HS-27A (cell line): ENCODE results near the gene ERAL1.
"Not testable (repeated sequence)": the region's sequence is repeated elsewhere in the genome, so short reads cannot be mapped to it uniquely, and the experiment has no call there.

ENCODE experiments used
- DNase-seq: peaks from one replicate; pipeline ENCODE4 v3.0.0-alpha.2; 2012; ENCODE audit warnings: low read depth, missing footprints

Gene ERAL1

GRCh38 chr17:28899212-28899815, 44.5 kb downstream of the ERAL1 start:
- no peak for DNase-seq

GRCh38 chr17:28900986-28901726, 46.3 kb downstream of the ERAL1 start:
- no peak for DNase-seq

GRCh38 chr17:28901866-28902818, 47.3 kb downstream of the ERAL1 start:
- DNase-seq: no peak

DNA sequence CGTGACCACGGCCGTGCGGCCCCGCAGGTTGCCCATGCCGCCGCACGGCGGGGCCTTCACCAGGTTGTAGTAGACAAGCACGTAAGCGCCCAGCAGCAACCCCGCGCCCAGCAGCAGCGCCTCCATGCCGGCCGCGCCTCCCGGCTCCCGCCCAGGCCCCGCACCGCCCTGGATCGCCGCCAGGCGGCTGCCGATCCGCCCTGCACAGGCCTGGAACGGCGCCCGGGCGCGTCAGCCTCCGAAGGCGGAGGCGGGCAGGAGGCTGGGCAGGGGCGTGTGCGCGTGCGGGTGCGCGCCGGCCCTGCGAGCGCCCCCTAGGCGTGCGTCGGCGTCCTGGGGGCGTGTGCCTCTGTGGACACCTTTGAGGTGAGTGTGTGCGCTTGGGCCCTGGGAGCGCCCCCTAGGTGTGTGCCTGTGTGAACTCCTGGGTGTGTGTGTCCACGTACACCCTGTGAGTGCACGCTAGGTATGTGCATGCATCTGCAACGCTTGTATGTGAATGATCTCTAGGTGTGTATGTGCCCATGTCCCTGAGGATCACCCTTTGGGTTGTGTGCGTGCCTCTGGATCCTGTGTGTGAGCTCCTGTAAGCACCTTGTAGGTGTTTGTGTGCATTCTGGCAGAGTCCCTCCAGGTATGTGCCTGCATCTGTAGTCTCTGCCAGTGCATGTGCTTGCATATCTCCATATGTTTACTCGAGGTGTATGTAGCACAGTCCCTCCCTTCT, 48.2 kb downstream of the ERAL1 start, which contains the start of gene DHRS13:
Gene DHRS13, minus strand, starts transcription at position 261 of the 727 bp plus-strand sequence. Its CDS starts 135 bp downstream, at position 126.
- DNase-seq: peak; percentile 45

- not testable (repeated sequence) for DNase-seq
Measured at GRCh38 chr17:28903546-28903841, 48.7 kb downstream of the ERAL1 start.

DNA sequence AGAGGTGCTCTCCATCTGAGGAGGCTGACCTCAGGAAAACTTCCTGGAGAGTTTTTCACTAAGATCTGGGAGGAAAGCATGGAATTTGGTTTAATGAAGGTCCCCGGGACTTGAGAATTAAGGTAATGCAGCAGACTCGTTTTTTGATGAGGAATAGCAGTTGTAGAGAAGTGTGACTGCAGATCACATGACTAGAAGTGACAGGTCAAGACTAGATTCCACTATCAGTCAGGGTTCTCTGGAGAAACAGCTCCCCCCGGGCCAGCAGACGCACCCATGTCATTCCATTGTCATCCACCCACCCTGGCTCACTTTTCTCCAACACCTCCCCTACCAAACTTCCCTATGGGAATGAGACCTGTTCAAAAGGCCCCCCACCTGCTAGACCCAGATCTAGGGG, 50.0 kb downstream of the ERAL1 start:
- DNase-seq: no peak

DNA sequence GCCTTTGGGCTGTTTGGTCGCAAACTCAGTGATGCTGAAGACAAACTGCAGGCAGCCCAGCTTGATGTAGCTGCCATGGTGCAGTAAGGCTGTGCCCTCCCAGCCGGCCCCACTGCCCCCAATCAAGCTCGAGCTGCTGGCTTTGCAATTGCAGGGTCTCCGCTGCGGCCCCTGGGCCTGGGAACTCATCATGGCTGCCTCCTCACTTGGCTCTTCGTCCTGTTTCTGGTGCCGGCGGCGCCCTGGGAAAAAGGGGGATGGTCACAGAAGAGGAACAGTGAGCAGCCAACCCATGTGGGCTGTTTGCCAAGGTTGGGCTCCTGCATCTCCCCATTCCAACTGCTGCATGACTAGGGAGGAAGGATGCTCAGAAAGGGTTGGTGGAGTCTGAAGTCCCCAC, 51.5 kb downstream of the ERAL1 start:
- no peak for DNase-seq

DNA sequence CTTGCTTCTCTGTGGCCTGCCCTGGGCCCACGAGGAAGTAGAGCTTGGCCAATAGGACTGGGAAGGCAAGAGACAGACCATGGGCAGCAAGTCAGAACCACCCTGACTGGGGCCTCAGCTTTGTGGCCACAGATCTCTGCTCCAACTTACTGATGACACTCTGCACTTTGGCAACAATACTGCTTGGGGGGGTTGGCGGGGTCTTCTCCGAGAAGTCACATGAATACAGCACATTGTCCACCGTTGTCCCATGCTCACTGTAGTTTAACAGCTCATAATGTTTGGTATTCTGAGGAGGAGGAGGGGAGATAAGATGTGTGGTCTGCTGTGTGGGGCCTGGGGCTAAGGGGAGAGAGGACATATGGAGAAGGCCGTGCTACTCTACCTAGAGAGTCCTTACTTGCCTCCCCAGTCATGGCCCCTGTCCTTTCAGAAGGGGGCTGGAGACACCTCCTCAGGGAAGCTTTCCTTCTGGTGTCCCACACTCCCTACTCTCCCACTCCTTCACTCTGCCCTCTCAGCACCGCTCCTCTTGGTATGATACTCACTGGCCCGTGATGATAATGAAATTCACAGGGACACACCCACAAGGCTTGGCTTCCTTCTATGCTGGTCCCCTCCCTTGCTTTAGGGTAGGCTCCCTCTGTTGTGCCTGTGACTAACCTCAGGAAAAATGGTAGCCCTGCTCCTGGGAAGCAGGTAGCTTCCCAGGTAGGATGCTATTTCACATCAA, 52.1 kb downstream of the ERAL1 start:
- no peak for DNase-seq

DNA sequence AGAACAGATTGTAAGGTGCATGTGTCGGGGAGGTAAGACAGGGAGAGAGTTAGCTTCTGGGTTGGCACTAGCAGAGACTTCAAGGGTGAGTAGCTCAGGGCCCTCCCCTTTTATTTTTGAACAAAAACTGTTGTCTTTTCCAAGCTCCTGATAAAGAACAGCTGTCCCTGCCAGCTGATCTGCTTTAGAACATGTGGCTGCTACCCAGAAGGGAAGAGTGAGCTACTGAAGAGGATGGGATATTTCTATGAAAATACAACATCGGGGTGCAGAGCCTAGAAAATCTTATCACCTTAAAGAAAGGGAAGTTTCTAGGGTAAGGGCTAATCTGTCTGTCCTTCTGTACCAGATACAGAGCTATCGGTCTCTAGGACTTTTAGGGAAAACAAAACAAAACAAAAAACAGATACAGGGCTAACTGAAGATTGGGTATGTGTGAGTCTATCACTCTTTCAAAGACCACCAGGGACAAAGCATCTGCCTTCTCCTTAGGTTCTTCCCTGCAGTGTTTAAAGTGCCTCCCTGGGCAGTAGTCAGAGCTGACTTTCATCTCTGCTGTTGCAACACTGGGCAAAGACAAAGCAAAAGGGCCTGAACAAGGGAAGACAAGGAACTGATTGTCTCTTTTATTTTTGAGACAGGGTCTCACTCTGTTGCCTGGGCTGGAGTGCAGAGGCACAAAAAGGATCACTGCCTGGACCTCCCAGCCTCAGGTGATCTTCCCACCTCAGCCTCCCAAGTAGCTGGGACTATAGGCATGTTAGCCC, 53.1 kb downstream of the ERAL1 start:
- no peak for DNase-seq

- no peak for DNase-seq
Measured at GRCh38 chr17:28908640-28909167, 53.9 kb downstream of the ERAL1 start.

GRCh38 chr17:28910534-28910933, 55.7 kb downstream of the ERAL1 start:
- no peak for DNase-seq
